HG03060 (cell line): ENCODE measurements around the gene PJVK.
"Not testable (repeated sequence)": the region's sequence is repeated elsewhere in the genome, so short reads cannot be mapped to it uniquely, and the experiment has no call there.

Experiments used
- ATAC-seq: cut with Tn5 transposase; IDR thresholded peaks from one replicate; pipeline ENCODE4 v1.9.1; 2021; ENCODE audit warnings: low read depth, moderate number of reproducible peaks; ENCODE audit not compliant: unreplicated experiment

PJVK gene

GRCh38 chr2:178450774-178451525, at the start of gene PJVK, which contains the start of gene PRKRA:
TSS of gene PJVK (plus strand) at chr2:178451378. CDS start at chr2:178453410, 2,032 bp downstream.
TSS of gene PRKRA (minus strand) at chr2:178451175. CDS start at chr2:178451030, 145 bp downstream.
- ATAC-seq = peak; percentile 76

DNA sequence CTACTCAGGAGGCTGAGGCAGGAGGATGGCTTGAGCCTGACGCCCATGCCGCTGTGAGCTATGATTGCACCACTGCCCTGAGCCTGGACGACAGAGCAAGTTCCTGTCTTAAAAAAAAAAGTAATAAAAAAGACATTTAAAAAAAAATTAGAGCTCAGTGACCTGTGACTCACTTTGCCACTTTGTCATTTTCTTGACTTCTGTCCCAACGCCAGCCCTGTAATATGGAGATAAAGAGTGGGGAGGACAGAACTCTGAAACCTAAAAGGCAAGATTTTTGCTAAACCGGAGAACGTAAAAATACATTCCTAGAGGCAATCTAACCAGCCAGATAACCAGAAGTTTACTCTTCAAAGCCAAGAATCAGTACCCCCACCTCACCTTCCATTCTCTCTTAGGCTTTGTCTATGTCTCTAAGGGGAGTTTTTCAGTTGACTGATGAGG, 49.2 kb upstream of the PJVK start:
- no peak for ATAC-seq

DNA sequence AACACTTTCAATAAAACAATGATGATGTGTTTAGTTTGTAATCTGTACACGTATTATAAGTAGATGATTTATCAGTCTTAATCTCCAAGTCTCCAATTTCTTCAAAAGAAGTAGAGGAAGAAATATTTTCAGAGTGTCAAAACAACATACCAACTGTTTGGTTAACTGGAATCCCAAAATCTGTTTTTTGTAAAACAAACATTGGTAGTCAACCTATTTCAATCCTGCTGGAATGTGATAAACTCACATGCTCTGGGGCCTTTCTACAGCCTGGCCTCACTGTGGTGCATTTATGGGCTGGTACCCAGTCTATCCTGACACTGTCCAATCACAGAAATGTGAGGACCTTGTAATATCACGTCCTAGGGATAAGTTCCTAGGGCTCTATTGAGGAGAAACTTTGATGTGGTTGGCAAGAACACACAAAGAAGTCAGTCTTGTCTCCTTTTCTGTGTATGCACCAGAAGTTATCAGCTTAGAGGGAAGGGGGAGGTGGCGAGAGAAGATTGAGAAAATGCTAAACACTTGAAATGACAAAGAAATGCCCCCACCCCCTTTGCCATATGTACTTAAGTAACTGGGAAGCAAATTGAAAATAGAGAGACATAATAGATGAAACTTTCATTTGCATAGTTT, 47.4 kb upstream of the PJVK start:
- no peak for ATAC-seq

DNA sequence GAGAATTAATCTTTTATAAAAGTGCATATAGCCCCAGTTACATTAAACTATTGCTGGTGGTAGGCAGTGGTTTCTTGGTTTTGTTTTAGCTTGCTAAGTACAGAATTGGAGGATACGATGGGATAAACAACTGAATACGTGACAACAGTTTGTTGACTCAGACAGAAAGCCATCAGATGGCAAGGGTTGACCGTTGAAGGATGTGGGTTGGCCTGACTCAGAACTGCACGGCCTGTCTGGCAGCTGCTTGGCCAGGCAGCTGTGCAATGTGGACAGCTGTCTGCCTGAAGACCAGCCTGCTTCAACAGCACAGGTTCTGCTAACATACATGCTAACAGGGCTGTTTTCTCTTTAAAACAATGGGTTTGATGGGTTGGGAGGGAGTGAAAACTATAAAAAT, 46.8 kb upstream of the PJVK start:
- ATAC-seq = peak; percentile 100

DNA sequence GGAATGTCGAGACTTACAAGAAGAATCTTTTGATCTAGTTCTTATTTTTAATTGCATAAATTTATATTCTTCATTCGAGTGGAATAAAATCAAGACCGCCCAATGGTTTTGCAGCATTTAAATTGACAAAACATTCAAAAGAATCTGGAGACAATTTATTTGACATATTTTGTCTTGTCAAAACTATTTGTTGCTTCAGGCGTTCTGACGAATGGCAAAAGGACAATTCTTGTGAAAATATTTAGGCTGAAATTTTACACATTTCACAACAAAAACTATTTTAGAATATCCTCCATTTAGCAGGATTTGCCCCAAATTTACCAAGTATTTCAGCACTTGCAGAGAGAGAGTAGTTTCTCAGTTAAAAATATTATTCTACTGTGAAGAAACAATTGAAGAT, 41.9 kb upstream of the PJVK start:
- no peak for ATAC-seq

DNA sequence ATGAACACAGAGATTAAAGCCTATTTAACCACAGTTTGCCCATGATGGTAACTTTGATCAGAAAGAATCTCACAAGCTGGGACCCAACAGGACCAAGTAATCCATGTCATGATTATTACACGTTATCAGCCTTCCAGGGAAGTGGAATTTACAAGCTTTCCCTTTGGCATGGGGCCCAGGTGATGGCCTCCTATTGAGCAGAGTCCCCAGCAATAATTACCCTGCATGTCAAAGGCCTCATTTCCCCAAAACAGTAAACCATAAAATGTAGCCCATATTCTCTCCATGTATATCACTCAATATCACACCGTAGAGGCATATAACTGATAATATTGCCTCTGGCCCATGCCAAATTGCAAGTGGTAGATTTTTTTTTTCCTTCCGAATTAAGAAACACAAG, 39.1 kb upstream of the PJVK start:
- no peak for ATAC-seq

DNA sequence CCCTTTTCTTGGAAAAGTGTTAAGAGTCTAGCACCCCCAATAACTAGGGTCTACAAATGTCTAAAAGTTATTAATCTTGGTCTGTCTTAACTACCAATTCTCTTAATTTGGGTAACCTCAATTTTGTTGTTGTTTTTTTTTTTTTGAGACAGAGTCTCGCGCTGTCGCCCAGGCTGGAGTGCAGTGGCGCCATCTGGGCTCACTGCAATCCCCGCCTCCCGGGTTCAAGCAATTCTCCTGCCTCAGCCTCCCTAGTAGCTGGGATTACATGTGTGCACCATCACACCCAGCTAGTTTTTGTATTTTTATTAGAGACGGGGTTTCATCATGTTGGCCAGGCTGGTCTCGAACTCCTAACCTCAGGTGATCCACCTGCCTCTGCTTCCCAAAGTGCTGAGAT, 38.7 kb upstream of the PJVK start:
- not testable (repeated sequence) for ATAC-seq

DNA sequence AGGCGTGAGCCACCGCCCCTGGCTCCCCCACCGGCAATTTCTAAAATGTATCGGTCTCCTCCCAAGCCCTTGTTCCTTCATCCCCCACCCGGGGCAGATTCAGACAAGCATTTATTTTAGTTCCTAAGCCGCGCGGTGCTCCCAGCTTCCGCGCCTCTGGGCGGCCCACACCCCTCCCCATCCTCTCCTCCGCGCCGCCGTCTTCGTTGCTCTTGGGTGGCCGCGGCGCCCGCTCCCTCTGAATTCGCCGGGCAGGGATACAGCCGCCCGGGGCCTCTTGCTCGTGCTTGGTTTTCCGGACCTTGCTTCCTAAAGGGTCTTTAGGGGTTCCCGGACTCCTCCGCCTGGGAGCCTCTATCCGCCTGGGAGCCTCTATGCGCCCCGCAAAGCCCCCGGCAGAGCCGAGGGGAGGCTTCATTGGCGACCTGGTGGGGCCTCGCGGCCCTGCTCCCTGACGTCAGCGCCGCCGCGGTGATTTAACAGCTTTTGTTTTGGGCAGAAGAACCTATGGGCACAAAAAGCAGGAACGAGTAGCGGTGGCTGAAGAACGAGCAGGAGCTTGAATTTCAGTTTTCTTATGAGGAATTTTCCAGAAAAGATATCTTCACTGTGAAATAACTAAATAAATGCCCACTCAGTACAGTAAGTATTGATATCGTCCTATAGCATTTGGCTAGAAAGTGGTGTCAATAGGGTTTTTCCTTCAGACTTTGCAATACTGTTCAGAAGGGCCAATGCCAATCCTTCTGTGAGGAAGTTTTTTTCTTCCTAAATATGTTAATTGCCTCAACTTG, 37.5 kb upstream of the PJVK start:
- peak; percentile 34 for ATAC-seq

GRCh38 chr2:178414266-178415247, 36.6 kb upstream of the PJVK start:
- peak; percentile 78 for ATAC-seq

GRCh38 chr2:178415979-178416378, 35.2 kb upstream of the PJVK start:
- no peak for ATAC-seq

DNA sequence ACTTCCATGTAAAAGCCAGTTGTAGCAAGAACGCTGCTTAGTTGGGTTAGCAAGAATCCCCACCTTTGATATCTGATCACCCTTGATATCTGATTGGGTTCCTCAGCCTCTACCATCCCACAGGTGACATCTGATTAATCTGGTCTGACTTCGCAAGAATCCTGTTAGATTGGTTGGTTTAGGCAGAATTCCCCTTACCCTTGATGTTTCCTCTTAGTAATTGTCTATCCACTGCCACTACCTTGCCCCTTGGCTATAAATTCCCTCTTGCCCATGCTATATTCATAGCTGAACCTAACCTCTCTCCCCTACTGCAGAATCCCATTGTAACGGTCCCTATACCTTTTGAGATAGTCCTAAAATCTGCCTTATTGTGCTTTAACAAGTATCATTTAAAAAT, 33.3 kb upstream of the PJVK start:
- no peak for ATAC-seq

DNA sequence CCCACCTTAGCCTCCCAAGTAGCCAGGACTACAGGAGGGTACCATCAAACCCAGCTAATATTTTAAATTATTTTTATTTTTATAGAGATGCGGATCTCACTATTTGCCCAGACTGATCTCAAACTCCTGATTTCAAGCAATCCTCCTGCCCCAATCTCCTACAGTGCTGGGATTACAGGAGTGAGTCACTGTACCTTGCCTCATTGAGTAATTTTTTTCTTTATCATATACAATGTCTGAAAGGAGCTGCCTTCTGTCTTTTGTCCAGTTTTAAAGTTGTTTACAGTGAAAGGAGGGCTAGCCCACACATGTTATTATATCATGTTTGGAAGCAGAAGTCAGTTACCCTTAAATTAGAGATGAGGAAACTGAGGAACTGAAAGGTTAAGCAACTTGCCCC, 32.8 kb upstream of the PJVK start:
- ATAC-seq = no peak

DNA sequence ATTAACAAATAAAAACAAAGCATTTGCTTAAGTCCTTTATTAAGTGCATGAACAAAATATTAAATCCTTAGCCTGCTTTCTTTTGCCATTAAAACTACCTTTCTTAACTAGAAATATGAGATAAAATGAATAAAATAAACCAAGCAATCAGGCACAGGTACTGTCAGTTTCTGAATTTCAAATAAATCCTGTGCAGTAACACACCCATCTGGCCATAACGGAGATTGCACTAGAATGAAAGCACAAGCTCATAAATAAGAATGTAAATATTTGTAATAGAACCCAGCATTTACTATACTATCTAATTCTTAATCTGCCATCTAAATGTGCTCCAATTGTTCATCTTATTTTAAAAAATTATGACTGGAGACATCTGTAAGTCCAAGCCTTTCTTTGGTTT, 32.1 kb upstream of the PJVK start:
- no peak for ATAC-seq

DNA sequence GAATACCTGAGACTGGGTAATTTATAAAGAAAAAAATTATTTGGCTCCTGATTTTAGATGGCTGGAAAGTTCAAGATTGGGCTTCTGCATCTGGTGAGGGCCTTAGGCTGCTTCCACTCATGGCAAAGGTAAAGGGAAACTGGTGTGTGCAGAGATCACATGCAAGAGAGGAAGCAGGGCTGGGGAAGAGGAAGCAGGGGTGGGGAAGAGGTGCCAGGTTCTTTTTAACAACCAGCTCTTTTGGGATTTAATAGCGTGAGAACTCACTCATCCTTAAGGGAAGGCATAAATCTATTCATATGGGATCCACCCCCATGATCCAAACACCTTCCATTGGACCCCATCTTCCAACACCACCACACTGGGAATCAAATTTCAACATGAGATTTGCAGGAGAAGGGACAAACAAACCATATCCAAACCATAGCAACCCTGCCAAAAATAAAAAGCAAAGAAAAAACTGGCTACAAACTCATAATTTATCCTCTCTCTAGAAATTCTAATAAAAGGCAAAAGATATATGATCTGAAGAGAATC, 30.6 kb upstream of the PJVK start:
- ATAC-seq = no peak

DNA sequence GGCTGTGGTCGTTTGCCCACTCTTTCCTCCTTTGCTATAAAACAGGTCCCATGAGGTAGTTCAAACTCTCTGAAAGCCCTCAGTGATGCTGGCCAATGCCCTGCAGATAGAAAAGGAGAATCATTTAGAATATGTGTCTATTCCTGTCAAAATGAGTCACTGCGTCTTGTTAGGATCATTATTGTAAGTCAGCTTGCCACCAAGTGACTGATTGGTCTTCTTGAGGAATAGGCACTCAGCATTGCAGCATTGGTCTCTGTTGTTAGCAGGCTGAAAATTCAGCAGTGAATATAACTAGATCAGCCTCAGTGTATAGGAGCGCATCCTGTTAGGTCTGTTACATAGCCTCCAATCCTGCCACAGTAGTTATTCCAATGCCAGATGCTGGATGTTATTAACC, 29.1 kb upstream of the PJVK start:
- no peak for ATAC-seq

DNA sequence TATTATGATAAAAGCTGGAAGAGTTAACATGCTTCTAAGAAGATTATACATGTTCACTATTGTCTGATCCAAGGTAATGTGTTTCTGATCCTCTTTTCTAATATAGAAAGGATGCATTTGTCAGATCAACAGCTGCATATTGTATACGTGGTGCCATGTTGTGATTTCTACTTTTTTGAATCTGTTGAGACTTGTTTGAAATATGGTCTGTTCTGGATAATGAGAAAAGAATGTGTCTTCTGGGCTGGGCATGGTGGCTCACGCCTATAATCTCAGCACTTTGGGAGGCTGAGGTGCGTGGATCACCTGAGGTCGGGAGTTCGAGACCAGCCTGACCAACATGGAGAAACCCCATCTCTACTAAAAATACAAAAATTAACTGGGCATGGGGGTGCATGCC, 27.4 kb upstream of the PJVK start:
- not testable (repeated sequence) for ATAC-seq

DNA sequence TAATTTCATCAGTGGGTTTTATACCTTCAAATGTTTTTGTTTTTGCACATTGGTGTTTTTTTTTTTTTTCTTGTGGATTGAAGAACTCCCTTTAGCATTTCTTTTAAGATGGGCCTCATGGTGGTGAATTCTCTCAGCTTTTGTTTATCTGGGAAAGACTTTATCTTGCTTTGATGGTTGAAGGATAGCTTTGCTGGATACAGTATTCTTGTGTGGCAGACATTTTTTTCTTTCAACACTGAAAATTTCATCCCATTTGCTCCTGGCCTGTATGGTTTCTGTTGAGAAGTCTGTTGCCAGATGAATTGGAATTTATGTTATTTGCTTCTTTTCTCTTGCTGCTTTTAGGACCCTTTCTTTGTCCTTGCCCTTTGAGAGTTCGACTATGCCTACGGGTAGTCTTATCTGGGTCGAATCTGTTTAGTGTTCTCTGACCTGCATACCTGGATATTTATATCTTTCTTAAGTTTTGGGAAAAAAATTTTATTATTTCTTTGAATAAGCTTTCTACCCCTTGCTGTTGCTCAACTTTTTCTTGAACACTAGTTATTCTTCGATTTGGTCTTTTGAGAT, 25.8 kb upstream of the PJVK start:
- ATAC-seq = no peak

- ATAC-seq = no peak
Observed at GRCh38 chr2:178426388-178426787, 24.8 kb upstream of the PJVK start.

GRCh38 chr2:178427458-178427857, 23.7 kb upstream of the PJVK start:
- ATAC-seq = no peak
